OCI-LY7 (cell line): ENCODE results near the gene RASGRP4. TPM values are rescaled to one million over a fixed set of nuclear protein-coding genes. Genes with fewer than 3 reads are reported as not detected.

ENCODE experiments used
- BruUV-seq: library from RNA; stranded (reverse); fragments of 400-500 nt; replicated peaks from 2 replicates; lab custom pipeline; 2021; lab: Mats Ljungman, UMichigan
- CTCF ChIA-PET: fragments of 300-600 bp; sonication (Branson Sonifier 250); formaldehyde crosslinking; loops from one replicate; lab custom pipeline; 2022; ENCODE audit warnings: antibody characterized with exemption; ENCODE audit not compliant: unreplicated experiment; lab: Charles Lee
- POLR2A ChIA-PET: fragments of 300-600 bp; sonication (Branson Sonifier 250); formaldehyde crosslinking; loops from one replicate; lab custom pipeline; 2022; ENCODE audit warnings: antibody characterized with exemption; lab: Charles Lee
- DNase-seq: peaks from one replicate; pipeline ENCODE4 v3.0.0-alpha.2; 2015; ENCODE audit warnings: low spot score
- H2AFZ ChIP-seq: fragments of 200-600 bp; sonication (generic), shearing (Covaris generic); 2 replicates; pipeline ENCODE4 v1.6.1; 2014; ENCODE audit warnings: mild to moderate bottlenecking, antibody characterized with exemption, low read length, moderate library complexity
- H3K27ac ChIP-seq: fragments of 200-600 bp; sonication (generic); 2 replicates; pipeline ENCODE4 v1.5.1; 2014; ENCODE audit warnings: mixed run types, low read depth, mild to moderate bottlenecking, moderate library complexity, low read length, inconsistent platforms; ENCODE audit not compliant: poor library complexity, severe bottlenecking
- H3K36me3 ChIP-seq: fragments of 200-600 bp; sonication (generic); 2 replicates; pipeline ENCODE4 v1.6.1; 2014; ENCODE audit warnings: mild to moderate bottlenecking, antibody characterized with exemption, low read length, moderate library complexity, mixed read lengths; ENCODE audit not compliant: insufficient read depth
- H3K4me1 ChIP-seq: fragments of 200-600 bp; sonication (generic); 2 replicates; pipeline ENCODE4 v1.5.1; 2014; ENCODE audit warnings: mild to moderate bottlenecking, low read length; ENCODE audit not compliant: insufficient read depth, poor library complexity, severe bottlenecking
- H3K4me2 ChIP-seq: fragments of 200-600 bp; sonication (generic); 2 replicates; pipeline ENCODE4 v1.6.1; 2014; ENCODE audit warnings: mild to moderate bottlenecking, low read length
- H3K4me3 ChIP-seq: fragments of 200-600 bp; sonication (generic); 2 replicates; pipeline ENCODE4 v1.5.1; 2014; ENCODE audit warnings: mild to moderate bottlenecking, low read depth, low read length; ENCODE audit not compliant: poor library complexity, severe bottlenecking
- H3K79me2 ChIP-seq: fragments of 200-600 bp; sonication (generic); 2 replicates; pipeline ENCODE4 v1.6.1; 2016; ENCODE audit warnings: low read depth, mild to moderate bottlenecking, low read length, moderate library complexity, mixed read lengths; ENCODE audit not compliant: insufficient read depth
- H3K9me2 ChIP-seq: fragments of 200-600 bp; sonication (generic); 2 replicates; pipeline ENCODE4 v1.6.1; 2016; ENCODE audit warnings: mild to moderate bottlenecking, low read length, mixed read lengths; ENCODE audit not compliant: insufficient read depth
- H3K9me3 ChIP-seq: fragments of 200-600 bp; sonication (generic); 2 replicates; pipeline ENCODE4 v1.6.1; 2014; ENCODE audit warnings: mild to moderate bottlenecking, mixed run types, low read length, mixed read lengths
- H4K20me1 ChIP-seq: fragments of 200-600 bp; sonication (generic); 2 replicates; pipeline ENCODE4 v1.6.1; 2014; ENCODE audit warnings: mild to moderate bottlenecking, antibody characterized with exemption, low read length, moderate library complexity, mixed read lengths; ENCODE audit not compliant: insufficient read depth
- EZH2phosphoT487 ChIP-seq: fragments of 200-600 bp; sonication (generic); IDR thresholded peaks from 2 replicates; pipeline ENCODE4 v1.6.1; 2018; ENCODE audit warnings: low read depth, borderline replicate concordance, mild to moderate bottlenecking, mixed run types, antibody characterized with exemption, low read length, moderate library complexity, mixed read lengths
- intact Hi-C: fragments of 100-400 bp; cut with micrococcal nuclease; formaldehyde crosslinking; loops from one replicate; pipeline ENCODE4 v1.10.0; 2022; ENCODE audit not compliant: unreplicated experiment
- total RNA-seq, 2 experiments: library from RNA; depleted of rRNA in 1 of 2; stranded (reverse); fragments of >200 nt in 1 of 2; shearing (Covaris generic) in 1 of 2; gene quantifications; 2 replicates each; pipeline ENCODE4 v1.2.3, GENCODE V29; 2014 to 2022
- TF ChIP-seq, protein P1 (sequence below): fragments of 200-600 bp; sonication (generic); conservative IDR thresholded peaks from 2 replicates; pipeline ENCODE4 v1.5.1; 2014; ENCODE audit warnings: mild to moderate bottlenecking, antibody characterized with exemption, low read length, moderate library complexity, mixed read lengths

The RASGRP4 gene
- total RNA-seq, 2 experiments from 2014 or later, result not detected

- TF ChIP-seq EZH2phosphoT487, result no peak
- TF ChIP-seq, protein P1, sequence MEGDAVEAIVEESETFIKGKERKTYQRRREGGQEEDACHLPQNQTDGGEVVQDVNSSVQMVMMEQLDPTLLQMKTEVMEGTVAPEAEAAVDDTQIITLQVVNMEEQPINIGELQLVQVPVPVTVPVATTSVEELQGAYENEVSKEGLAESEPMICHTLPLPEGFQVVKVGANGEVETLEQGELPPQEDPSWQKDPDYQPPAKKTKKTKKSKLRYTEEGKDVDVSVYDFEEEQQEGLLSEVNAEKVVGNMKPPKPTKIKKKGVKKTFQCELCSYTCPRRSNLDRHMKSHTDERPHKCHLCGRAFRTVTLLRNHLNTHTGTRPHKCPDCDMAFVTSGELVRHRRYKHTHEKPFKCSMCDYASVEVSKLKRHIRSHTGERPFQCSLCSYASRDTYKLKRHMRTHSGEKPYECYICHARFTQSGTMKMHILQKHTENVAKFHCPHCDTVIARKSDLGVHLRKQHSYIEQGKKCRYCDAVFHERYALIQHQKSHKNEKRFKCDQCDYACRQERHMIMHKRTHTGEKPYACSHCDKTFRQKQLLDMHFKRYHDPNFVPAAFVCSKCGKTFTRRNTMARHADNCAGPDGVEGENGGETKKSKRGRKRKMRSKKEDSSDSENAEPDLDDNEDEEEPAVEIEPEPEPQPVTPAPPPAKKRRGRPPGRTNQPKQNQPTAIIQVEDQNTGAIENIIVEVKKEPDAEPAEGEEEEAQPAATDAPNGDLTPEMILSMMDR, result no peak
- no peak overlapping the region for H2AFZ ChIP-seq
- H3K27ac ChIP-seq, result no peak overlapping the region
- no peaks in the 10 kb centered on the region for H3K9me2 ChIP-seq
- H3K4me2 ChIP-seq, result no peak overlapping the region
- CTCF ChIA-PET, result interaction anchor here (0.6 kb wide), 1 partner anchor 175 kb away, joined by 4 read pairs; no protein-coding TSS in a partner anchor
- peaks cover 55% of the 10 kb centered on the region for H3K36me3 ChIP-seq
- peaks cover 5% of the 10 kb centered on the region for H3K4me1 ChIP-seq
- BruUV-seq, result no TSS peak
- H3K4me3 ChIP-seq, result no peak overlapping the region
- POLR2A ChIA-PET, result interaction anchor here (0.6 kb wide), 1 partner anchor 1246 kb away, joined by 7 read pairs; no protein-coding TSS in a partner anchor
- no peaks in the 10 kb centered on the region for H3K9me3 ChIP-seq
- intact Hi-C loops, result no loop called here
- no peak for DNase-seq
- no peaks in the 10 kb centered on the region for H4K20me1 ChIP-seq
- H3K79me2 ChIP-seq, result no peaks in the 10 kb centered on the region
Observed at GRCh38 chr19:38383743-38384142, 42.3 kb downstream of the RASGRP4 start.

- Histone ChIP-seq H3K9me3 (no peaks in the 10 kb centered on the region), H3K4me2 (no peak overlapping the region), H3K4me3 (no peak overlapping the region), H3K36me3 (peaks cover 60% of the 10 kb centered on the region), H3K79me2 (no peaks in the 10 kb centered on the region), H4K20me1 (no peaks in the 10 kb centered on the region), H3K9me2 (no peaks in the 10 kb centered on the region), H3K4me1 (peaks cover 2% of the 10 kb centered on the region), H2AFZ (no peak overlapping the region), H3K27ac (no peak overlapping the region)
- TF ChIP-seq, protein P1, result no peak
- no peak for TF ChIP-seq EZH2phosphoT487
- CTCF ChIA-PET, result no interaction called here
- DNase-seq, result no peak
- intact Hi-C loops, result no loop called here
- POLR2A ChIA-PET, result no interaction called here
- BruUV-seq, result TSS peak; percentile 87
Observed at GRCh38 chr19:38383184-38383583, 42.8 kb downstream of the RASGRP4 start.

DNA sequence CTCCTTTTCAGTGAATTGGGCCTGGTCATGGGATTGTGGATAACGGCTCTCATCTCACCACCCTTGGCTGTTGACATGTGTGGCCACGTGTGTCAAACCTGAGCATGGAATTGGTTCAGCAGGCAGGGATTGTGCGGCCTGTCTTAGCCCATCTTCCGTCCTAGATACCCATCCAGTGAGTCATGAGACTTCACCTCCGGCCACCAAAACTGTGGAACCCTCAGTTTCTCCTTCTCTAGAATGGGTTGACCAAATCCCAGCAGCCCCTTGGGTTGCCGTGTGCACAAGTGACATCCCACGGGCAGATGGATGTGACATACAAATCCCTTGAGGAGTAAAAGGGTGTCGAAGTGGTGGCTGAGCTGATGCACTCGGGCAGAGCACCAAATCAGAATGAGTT is 44.9 kb downstream of the RASGRP4 start:
- H4K20me1 ChIP-seq, result no peaks in the 10 kb centered on the region
- peaks cover 77% of the 10 kb centered on the region for H3K36me3 ChIP-seq
- POLR2A ChIA-PET, result no interaction called here

More for the DNA sequence above, 44.9 kb downstream of the RASGRP4 start:
- BruUV-seq, result no TSS peak
- intact Hi-C loops, result no loop called here
- CTCF ChIA-PET, result no interaction called here
- Histone ChIP-seq H3K9me2 (no peaks in the 10 kb centered on the region), H3K4me1 (peaks cover 7% of the 10 kb centered on the region), H2AFZ (no peak overlapping the region), H3K79me2 (peaks cover 18% of the 10 kb centered on the region), H3K4me2 (no peak overlapping the region), H3K4me3 (no peak overlapping the region), H3K27ac (no peak overlapping the region), H3K9me3 (no peaks in the 10 kb centered on the region)
- TF ChIP-seq EZH2phosphoT487, result no peak
- TF ChIP-seq, protein P1, result no peak
- DNase-seq, result no peak
